Measurements from ENCODE around the gene HDAC4. TPM values are rescaled to one million over a fixed set of nuclear protein-coding genes. Genes with fewer than 3 reads are reported as not detected.

HDAC4 gene
- total RNA-seq, 1 donor from 2014 or later = 65.7 TPM

DNA sequence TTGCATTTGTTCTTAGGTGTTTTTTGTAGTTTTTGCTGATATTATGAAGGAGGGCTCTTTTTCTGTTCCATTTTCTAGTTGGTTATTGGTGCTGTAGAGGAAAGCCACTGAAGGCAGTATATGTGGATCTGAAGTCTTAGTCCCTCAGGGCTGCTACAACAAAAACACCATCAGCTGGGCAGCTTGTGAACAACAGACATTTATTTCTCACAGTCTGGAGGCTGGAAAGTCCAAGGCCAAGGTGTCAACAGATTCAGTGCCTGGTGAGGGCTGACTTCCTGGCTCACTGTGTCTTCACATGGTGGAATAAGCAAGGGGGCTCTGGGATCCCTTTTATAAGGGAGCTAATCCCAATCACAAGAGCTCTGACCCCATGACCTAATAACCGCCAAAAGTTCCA, 31.4 kb upstream of the HDAC4 start:
- Histone ChIP-seq H3K9me3 (no peaks in the 10 kb centered on the region), H3K27me3 (no peaks in the 10 kb centered on the region), H3K27ac (no peak overlapping the region), H3K4me1 (no peaks in the 10 kb centered on the region), H3K36me3 (no peaks in the 10 kb centered on the region), H3K4me3 (no peak overlapping the region)
- intact Hi-C loops (cut with DNase I) = no loop called here
- TF ChIP-seq, protein P1, sequence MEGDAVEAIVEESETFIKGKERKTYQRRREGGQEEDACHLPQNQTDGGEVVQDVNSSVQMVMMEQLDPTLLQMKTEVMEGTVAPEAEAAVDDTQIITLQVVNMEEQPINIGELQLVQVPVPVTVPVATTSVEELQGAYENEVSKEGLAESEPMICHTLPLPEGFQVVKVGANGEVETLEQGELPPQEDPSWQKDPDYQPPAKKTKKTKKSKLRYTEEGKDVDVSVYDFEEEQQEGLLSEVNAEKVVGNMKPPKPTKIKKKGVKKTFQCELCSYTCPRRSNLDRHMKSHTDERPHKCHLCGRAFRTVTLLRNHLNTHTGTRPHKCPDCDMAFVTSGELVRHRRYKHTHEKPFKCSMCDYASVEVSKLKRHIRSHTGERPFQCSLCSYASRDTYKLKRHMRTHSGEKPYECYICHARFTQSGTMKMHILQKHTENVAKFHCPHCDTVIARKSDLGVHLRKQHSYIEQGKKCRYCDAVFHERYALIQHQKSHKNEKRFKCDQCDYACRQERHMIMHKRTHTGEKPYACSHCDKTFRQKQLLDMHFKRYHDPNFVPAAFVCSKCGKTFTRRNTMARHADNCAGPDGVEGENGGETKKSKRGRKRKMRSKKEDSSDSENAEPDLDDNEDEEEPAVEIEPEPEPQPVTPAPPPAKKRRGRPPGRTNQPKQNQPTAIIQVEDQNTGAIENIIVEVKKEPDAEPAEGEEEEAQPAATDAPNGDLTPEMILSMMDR (IDR thresholded peaks at IDR 0.05) = no peak
- DNase-seq (ENCODE audit: low spot score in 2 of 2) = no peak

- DNase-seq (ENCODE audit: low spot score in 2 of 2) = no peak
- intact Hi-C loops (cut with DNase I) = no loop called here
- Histone ChIP-seq H3K4me1 (no peaks in the 10 kb centered on the region), H3K36me3 (no peaks in the 10 kb centered on the region), H3K9me3 (no peaks in the 10 kb centered on the region), H3K27ac (no peak overlapping the region), H3K27me3 (no peaks in the 10 kb centered on the region), H3K4me3 (no peak overlapping the region)
- TF ChIP-seq, protein P1 (IDR thresholded peaks at IDR 0.05) = no peak
These were observed 30.7 kb upstream of the HDAC4 start for GRCh38 chr2:239431536-239431935.

GRCh38 chr2:239429473-239430350, 28.9 kb upstream of the HDAC4 start:
- Histone ChIP-seq H3K9me3 (no peaks in the 10 kb centered on the region), H3K4me3 (no peak overlapping the region), H3K4me1 (no peaks in the 10 kb centered on the region), H3K27ac (no peak overlapping the region), H3K27me3 (no peaks in the 10 kb centered on the region), H3K36me3 (no peaks in the 10 kb centered on the region)
- TF ChIP-seq, protein P1 (IDR thresholded peaks at IDR 0.05) = no peak
- no peak for DNase-seq (ENCODE audit: low spot score in 2 of 2)
- intact Hi-C loops (cut with DNase I) = no loop called here

- H3K27me3 ChIP-seq = no peaks in the 10 kb centered on the region
- H3K36me3 ChIP-seq = no peaks in the 10 kb centered on the region
- no peak overlapping the region for H3K27ac ChIP-seq
- TF ChIP-seq, protein P1 (IDR thresholded peaks at IDR 0.05) = no peak
- H3K4me3 ChIP-seq = no peak overlapping the region
- no peaks in the 10 kb centered on the region for H3K9me3 ChIP-seq
- intact Hi-C loops (cut with DNase I) = no loop called here
- DNase-seq (ENCODE audit: low spot score in 2 of 2) = no peak
- no peaks in the 10 kb centered on the region for H3K4me1 ChIP-seq
These were observed 24.8 kb upstream of the HDAC4 start for GRCh38 chr2:239425631-239426030.

DNA sequence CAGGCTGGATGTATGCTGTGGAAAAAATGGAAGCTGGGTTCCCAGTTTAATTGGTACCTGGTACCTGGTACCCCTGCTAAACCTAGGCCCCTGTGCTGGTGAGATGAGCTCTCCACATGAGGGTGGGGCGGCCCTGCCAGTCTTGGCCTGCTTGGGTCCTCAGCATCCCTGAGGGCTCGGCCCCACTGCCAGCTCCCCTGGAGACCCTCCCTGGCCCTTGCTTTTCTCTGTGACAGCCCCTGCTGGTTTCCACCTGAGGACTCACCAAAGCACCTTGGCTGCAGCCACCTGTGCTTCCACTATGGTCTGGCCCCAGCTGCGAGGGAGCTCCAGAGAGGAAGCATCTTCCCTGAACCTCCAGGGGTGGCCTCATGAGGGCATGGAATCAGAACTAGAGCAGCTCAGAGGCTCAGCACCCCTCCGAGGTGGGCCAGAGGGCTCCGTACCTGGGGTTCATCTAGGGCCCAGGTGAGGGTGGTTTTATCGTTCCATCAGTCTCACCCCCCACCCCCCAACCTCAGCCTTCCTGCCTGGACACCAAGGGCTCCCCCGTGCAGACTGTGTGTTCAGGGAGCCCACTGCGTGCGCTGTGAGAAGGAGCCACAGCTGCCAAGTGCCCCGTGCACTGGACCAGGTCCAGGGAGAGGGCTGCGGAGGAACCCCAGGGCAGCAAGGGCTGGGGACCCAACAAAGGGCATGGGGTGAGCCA, 23.7 kb upstream of the HDAC4 start:
- intact Hi-C loops (cut with DNase I) = no loop called here
- H3K4me3 ChIP-seq = no peak overlapping the region
- no peaks in the 10 kb centered on the region for H3K36me3 ChIP-seq
- DNase-seq (ENCODE audit: low spot score in 2 of 2) = no peak
- no peaks in the 10 kb centered on the region for H3K27me3 ChIP-seq
- H3K27ac ChIP-seq = no peak overlapping the region
- H3K9me3 ChIP-seq = no peaks in the 10 kb centered on the region
- TF ChIP-seq, protein P1 (IDR thresholded peaks at IDR 0.05) = no peak
- no peaks in the 10 kb centered on the region for H3K4me1 ChIP-seq
